Stimulated activated CD4-positive, alpha-beta T cell treated with anti-CD3 and anti-CD28 coated beads, Interleukin-4, amount 100 ng/mL, for 1 hour (primary cell): Measurements from ENCODE around the gene ZKSCAN2.

ENCODE experiments used
- DNase-seq: peaks from one replicate; pipeline ENCODE4 v3.0.0-alpha.2; 2020

The ZKSCAN2 gene

DNA sequence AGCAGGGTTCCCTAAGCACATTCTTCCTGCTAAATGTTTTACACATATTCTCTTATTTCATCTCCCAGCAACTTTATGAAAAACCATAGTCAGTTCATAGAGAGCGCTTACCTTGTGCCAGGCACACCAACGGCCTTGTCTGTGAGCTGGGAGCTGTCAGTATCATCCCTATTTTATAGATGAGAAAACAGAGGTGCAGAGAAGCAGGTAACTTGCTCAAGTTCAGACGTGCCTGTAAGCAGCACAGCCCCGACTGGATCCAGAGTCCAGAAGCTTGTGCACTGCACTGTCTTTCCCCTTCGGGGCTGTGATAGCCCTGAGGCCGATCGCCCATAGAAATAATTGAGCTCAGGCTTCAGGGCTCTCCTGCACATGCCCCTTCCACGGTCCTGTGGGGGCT, 34.7 kb downstream of the ZKSCAN2 start:
- no peak for DNase-seq

GRCh38 chr16:25219070-25219737, 38.4 kb downstream of the ZKSCAN2 start:
- DNase-seq = no peak

- no peak for DNase-seq
These were observed 39.7 kb downstream of the ZKSCAN2 start for GRCh38 chr16:25217921-25218320.

- DNase-seq = no peak
These were observed 40.5 kb downstream of the ZKSCAN2 start for GRCh38 chr16:25217112-25217511.

- DNase-seq = no peak
These were observed 43.8 kb downstream of the ZKSCAN2 start for GRCh38 chr16:25213709-25214397.

DNA sequence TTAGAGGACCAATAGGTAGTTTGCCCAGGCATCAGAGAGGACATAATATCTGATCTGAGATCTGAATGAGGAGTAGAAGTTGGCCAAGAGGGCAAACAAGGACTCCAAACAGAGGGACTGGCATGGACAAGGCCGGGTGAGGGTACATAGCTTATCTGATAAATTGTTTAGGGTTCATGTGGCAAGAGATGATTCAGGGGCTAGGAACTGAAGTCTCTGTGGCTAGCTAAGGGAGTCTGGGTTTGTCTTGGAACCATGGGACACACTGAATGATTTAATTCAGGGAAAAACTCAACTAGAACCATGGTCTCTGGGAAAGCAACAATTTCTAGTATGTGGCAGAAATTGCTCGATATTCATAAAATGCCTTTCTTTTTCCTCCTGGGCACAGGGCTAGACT, 45.0 kb downstream of the ZKSCAN2 start:
- DNase-seq = no peak

- no peak for DNase-seq
These were observed 46.9 kb downstream of the ZKSCAN2 start for GRCh38 chr16:25210758-25211157.

DNA sequence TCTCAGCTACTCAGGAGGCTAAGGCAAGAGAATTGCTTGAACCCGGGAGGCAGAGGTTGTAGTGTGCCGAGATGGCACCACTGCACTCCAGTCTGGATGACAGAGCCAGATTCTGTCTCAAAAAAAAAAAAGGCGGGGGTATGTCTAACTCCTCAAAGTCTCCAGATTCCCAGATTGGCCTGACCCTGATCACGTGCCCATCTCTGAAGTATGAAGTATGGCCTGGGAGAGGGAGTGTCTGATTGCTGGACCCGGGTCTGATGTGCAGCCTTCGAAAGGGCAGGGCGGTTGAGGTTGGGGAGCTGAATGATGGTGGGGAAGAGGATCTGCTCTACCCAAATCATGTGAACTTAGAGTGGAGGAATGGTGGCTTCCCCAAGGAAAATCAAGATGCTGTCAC, 58.2 kb downstream of the ZKSCAN2 start:
- DNase-seq = no peak

DNA sequence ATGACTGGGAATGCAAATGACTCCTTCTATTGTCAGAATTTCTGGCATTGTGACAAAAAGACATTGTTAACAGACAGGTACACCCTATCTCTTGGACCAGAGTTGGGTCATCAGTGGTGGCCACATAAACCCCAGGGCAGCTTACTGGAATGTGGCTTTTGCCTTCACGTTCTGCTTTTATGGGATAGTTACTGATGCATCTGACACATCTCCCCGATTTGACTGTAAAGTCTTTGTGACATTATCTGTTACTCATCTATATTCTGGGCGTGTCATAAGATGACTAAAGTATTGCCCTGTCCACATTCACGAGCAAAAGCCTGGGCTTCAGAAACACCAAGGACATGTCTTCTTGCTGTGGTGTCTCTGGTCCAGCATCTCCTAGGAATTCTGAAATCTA, 59.6 kb downstream of the ZKSCAN2 start:
- no peak for DNase-seq

- DNase-seq = no peak
These were observed 63.3 kb downstream of the ZKSCAN2 start for GRCh38 chr16:25194273-25194878.

- DNase-seq = no peak
These were observed 65.5 kb downstream of the ZKSCAN2 start for GRCh38 chr16:25192096-25192495.

GRCh38 chr16:25189305-25189704, 68.3 kb downstream of the ZKSCAN2 start:
- no peak for DNase-seq

DNA sequence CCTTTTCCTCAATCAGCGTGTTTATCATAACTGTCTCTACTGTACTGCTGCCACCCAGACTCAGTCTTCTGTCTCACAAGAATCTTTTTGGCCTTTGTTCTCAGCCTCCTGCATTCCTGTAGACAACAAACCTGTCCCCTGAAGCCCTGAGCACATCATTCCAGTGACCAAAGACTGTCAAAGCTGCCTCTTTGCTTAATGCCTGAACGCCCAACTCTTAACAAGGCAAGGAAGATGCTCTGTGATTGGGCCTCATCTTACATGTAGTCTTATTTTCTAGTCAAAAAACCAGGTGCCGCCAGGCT, 70.2 kb downstream of the ZKSCAN2 start:
- no peak for DNase-seq
